B cell (primary cell): ENCODE measurements around the gene GLIS1. TPM values are rescaled to one million over a fixed set of nuclear protein-coding genes. Genes with fewer than 3 reads are reported as not detected.

Source experiments
- ATAC-seq: fragments of 200-7000 bp; cut with Tn5 transposase; one replicate; pipeline ENCODE4 v1.10.0; 2021; ENCODE audit warnings: low read depth, mild to moderate bottlenecking, moderate number of reproducible peaks, moderate library complexity
- CTCF ChIA-PET: fragments of 350-600 bp; sonication (Branson Sonifier 250); formaldehyde crosslinking; loops from one replicate; lab custom pipeline; 2021; ENCODE audit warnings: antibody characterized with exemption, inconsistent platforms; lab: Charles Lee
- POLR2A ChIA-PET: fragments of 350-600 bp; sonication (Branson Sonifier 250); formaldehyde crosslinking; loops from one replicate; lab custom pipeline; 2021; ENCODE audit warnings: antibody characterized with exemption; lab: Charles Lee
- DNase-seq: peaks from one replicate; pipeline ENCODE4 v3.0.0; 2013
- H2AFZ ChIP-seq: 2 replicates; pipeline ENCODE4 v1.6.1; 2012; ENCODE audit warnings: mild to moderate bottlenecking, low read depth, low read length; ENCODE audit not compliant: insufficient read depth, poor library complexity, severe bottlenecking
- H3K27ac ChIP-seq, 2 donors: 1 replicate in 1 of 2; 2 replicates in 1 of 2; pipeline ENCODE4 v1.5.1; 2012 to 2013; ENCODE audit warnings: low read length in 2 of 2, mild to moderate bottlenecking in 2 of 2, moderate library complexity in 1 of 2
- H3K27me3 ChIP-seq, 4 experiments: fragments of 200-600 bp in 1 of 4; sonication (generic) in 1 of 4; replicated peaks in 1 of 4; 1 replicate in 2 of 4; 2 replicates in 2 of 4; pipeline versions ENCODE4 v1.6.1 to v1.7.0; 2013 to 2016; ENCODE audit warnings: low read length in 3 of 4, mild to moderate bottlenecking in 2 of 4, mixed read lengths in 1 of 4, moderate library complexity in 1 of 4; ENCODE audit not compliant: insufficient read depth in 4 of 4, control insufficient read depth in 3 of 4; ENCODE audit errors: control extremely low read depth in 1 of 4
- H3K36me3 ChIP-seq, 2 experiments: replicated peaks in 1 of 2; 1 replicate in 1 of 2; 2 replicates in 1 of 2; pipeline versions ENCODE4 v1.6.1 to v1.7.1; 2013; ENCODE audit warnings: low read length in 1 of 2; ENCODE audit not compliant: insufficient read depth in 2 of 2, control insufficient read depth in 1 of 2; ENCODE audit errors: control extremely low read depth in 1 of 2, extremely low read depth in 1 of 2
- H3K4me1 ChIP-seq, 2 donors: fragments of 200-600 bp in 1 of 2; sonication (generic) in 1 of 2; 1 replicate in 1 of 2; 2 replicates in 1 of 2; pipeline versions ENCODE4 v1.5.1 to v1.6.1; 2013 to 2017; ENCODE audit warnings: low read length in 2 of 2; ENCODE audit not compliant: control insufficient read depth in 2 of 2, insufficient read depth in 2 of 2
- H3K4me2 ChIP-seq: replicated peaks from 2 replicates; pipeline ENCODE3; 2012; ENCODE audit warnings: mild to moderate bottlenecking, low read depth, low read length; ENCODE audit not compliant: poor library complexity, severe bottlenecking
- H3K4me3 ChIP-seq, 5 experiments: fragments of 200-600 bp in 1 of 5; sonication (generic) in 1 of 5; 1 replicate in 3 of 5; 2 replicates in 2 of 5; pipeline versions ENCODE4 v1.5.1 to v1.7.0; 2011 to 2016; ENCODE audit warnings: low read length in 4 of 5, mild to moderate bottlenecking in 4 of 5, low read depth in 2 of 5, control low read depth in 1 of 5, moderate library complexity in 1 of 5; ENCODE audit not compliant: insufficient read depth in 1 of 5; ENCODE audit errors: control extremely low read depth in 1 of 5, extremely low read depth in 1 of 5
- H3K79me2 ChIP-seq: fragments of 200-600 bp; sonication (generic); one replicate; pipeline ENCODE4 v1.6.0; 2016; ENCODE audit warnings: low read length; ENCODE audit not compliant: control insufficient read depth, insufficient read depth
- H3K9ac ChIP-seq: fragments of 200-600 bp; sonication (generic); 2 replicates; pipeline ENCODE4 v1.6.1; 2017; ENCODE audit warnings: mild to moderate bottlenecking, low read length, moderate library complexity
- H3K9me3 ChIP-seq, 3 donors: one replicate each; pipeline versions ENCODE4 v1.6.1 to v1.7.1; 2013; ENCODE audit warnings: low read length in 2 of 3; ENCODE audit not compliant: control insufficient read depth in 2 of 3, insufficient read depth in 1 of 3; ENCODE audit errors: control extremely low read depth in 1 of 3
- H4K20me1 ChIP-seq: 2 replicates; pipeline ENCODE4 v1.6.0; 2012; ENCODE audit warnings: mild to moderate bottlenecking, low read length; ENCODE audit not compliant: insufficient read depth, control insufficient read depth, poor library complexity, severe bottlenecking
- H3K27ac Mint-ChIP-seq: one replicate; pipeline ENCODE4 v1.8.0; 2021; ENCODE audit warnings: mixed read lengths
- H3K27me3 Mint-ChIP-seq: one replicate; pipeline ENCODE4 v1.8.0; 2021; ENCODE audit warnings: mixed read lengths
- H3K4me1 Mint-ChIP-seq: one replicate; pipeline ENCODE4 v1.8.0; 2021; ENCODE audit warnings: mixed read lengths
- H3K4me3 Mint-ChIP-seq: one replicate; pipeline ENCODE4 v1.8.0; 2021; ENCODE audit warnings: mixed read lengths
- H3K9me3 Mint-ChIP-seq: one replicate; pipeline ENCODE4 v1.8.0; 2022; ENCODE audit warnings: mixed read lengths; ENCODE audit not compliant: insufficient read depth
- CTCF ChIP-seq: fragments of 200-600 bp; IDR thresholded peaks from one replicate; pipeline ENCODE4 v1.8.0; 2022; ENCODE audit warnings: antibody characterized with exemption, mild to moderate bottlenecking
- EZH2 ChIP-seq: IDR thresholded peaks from 2 replicates; pipeline ENCODE4 v1.6.1; 2012; ENCODE audit warnings: borderline replicate concordance, low read depth, mild to moderate bottlenecking, moderate library complexity, low read length; ENCODE audit not compliant: insufficient read depth, poor library complexity, severe bottlenecking
- WGBS: methylation state at CpG from one replicate; pipeline ENCODE4 v1.1.5; 2013; ENCODE audit warnings: missing lambda C conversion rate; ENCODE audit not compliant: insufficient coverage; 5-methylcytosine and 5-hydroxymethylcytosine counted together
- intact Hi-C: fragments of 100-400 bp; cut with micrococcal nuclease; formaldehyde crosslinking; loops from one replicate; pipeline ENCODE4 v1.10.0; 2022
- polyA plus RNA-seq: library from polyadenylated mRNA; depleted of rRNA; stranded (reverse); fragments of >200 nt; gene quantifications from 2 replicates; pipeline ENCODE4 v1.2.3, GENCODE V29; 2012
- total RNA-seq, 2 donors: library from RNA; stranded (reverse); fragments of 120-200 nt in 1 of 2; gene quantifications; 1 replicate in 1 of 2; 2 replicates in 1 of 2; pipeline versions ENCODE4 v1.2.3 to v1.2.4, GENCODE V29; 2013 to 2022

GLIS1 gene
- total and polyA plus RNA-seq, 2 donors (not counting 1 experiment from before 2014, with no cell fraction given), result not detected

GRCh38 chr1:53500204-53501064 lies 238.5 kb downstream of the GLIS1 start:
- WGBS, result 92% methylated on average over 34 of the region's 34 CpGs
- no peak overlapping the region for H3K9ac ChIP-seq
- no peaks in the 10 kb centered on the region for H3K79me2 ChIP-seq

More at GRCh38 chr1:53500204-53501064, 238.5 kb downstream of the GLIS1 start:
- H3K27me3 Mint-ChIP-seq, result peaks cover 4% of the 10 kb centered on the region
- H3K4me3 Mint-ChIP-seq, result no peak overlapping the region
- H4K20me1 ChIP-seq, result no peaks in the 10 kb centered on the region
- CTCF ChIA-PET, result no interaction called here
- no peak overlapping the region for H3K27ac Mint-ChIP-seq
- H3K27ac ChIP-seq, result no peak overlapping the region
- no peaks in the 10 kb centered on the region for H3K9me3 ChIP-seq
- no peaks in the 10 kb centered on the region for H3K9me3 Mint-ChIP-seq
- POLR2A ChIA-PET, result no interaction called here
- H3K27me3 ChIP-seq, result no peaks in the 10 kb centered on the region
- no peak overlapping the region for H2AFZ ChIP-seq
- no peaks in the 10 kb centered on the region for H3K4me1 ChIP-seq
- H3K4me1 Mint-ChIP-seq, result no peaks in the 10 kb centered on the region
- no peaks in the 10 kb centered on the region for H3K36me3 ChIP-seq
- intact Hi-C loops, result no loop called here
- no peak overlapping the region for H3K4me3 ChIP-seq
- TF ChIP-seq CTCF, result no peak
- no peak for TF ChIP-seq EZH2
- no peak overlapping the region for H3K4me2 ChIP-seq
- DNase-seq (no peak), ATAC-seq (no peak)
